Transverse colon (tissue), 4 donors: ENCODE measurements around the gene KCNN3.

Experiments
- EP300 ChIP-seq: sonication (generic); formaldehyde crosslinking; IDR thresholded peaks from one replicate; pipeline ENCODE4 v1.6.1; 2017; ENCODE audit warnings: antibody characterized with exemption, low read depth
- POLR2A ChIP-seq: fragments of 450-650 bp; IDR thresholded peaks from one replicate; pipeline ENCODE4 v1.6.1; 2016; ENCODE audit warnings: antibody characterized with exemption, mild to moderate bottlenecking, moderate library complexity
- POLR2AphosphoS5 ChIP-seq, 3 donors: sonication (generic); formaldehyde crosslinking; IDR thresholded peaks; one replicate each; pipeline ENCODE4 v1.6.1; 2016; ENCODE audit warnings: antibody characterized with exemption in 3 of 3
- TF ChIP-seq, protein P1 (sequence below), 5 experiments: fragments of 200-600 bp in 3 of 5; fragments of 450-650 bp in 2 of 5; sonication (generic) in 3 of 5; IDR thresholded peaks; 1 replicate in 2 of 5; 2 replicates in 3 of 5; pipeline ENCODE4 v1.5.1; 2016 to 2017; ENCODE audit warnings: antibody characterized with exemption in 5 of 5, inconsistent platforms in 3 of 5, mild to moderate bottlenecking in 2 of 5, moderate library complexity in 1 of 5

DNA sequence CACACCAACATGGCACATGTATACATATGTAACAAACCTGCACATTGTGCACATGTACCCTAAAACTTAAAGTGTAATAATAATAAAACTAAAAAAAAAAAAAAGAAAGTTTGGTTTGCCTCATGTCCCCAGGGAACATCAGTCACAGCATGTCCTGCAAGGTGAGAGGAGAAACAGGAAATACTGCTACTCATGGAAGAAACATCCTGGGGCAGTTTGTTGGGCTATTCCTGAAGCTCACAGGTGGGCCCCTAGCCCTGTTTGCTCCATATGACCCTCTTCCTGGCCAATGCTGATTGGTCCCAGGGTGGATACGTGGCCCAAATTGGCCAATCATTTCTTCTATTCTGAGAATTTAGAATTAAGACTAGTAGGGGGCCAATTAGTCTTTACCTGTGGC is 158.7 kb downstream of the KCNN3 start:
- no peak for TF ChIP-seq EP300
- TF ChIP-seq, protein P1, sequence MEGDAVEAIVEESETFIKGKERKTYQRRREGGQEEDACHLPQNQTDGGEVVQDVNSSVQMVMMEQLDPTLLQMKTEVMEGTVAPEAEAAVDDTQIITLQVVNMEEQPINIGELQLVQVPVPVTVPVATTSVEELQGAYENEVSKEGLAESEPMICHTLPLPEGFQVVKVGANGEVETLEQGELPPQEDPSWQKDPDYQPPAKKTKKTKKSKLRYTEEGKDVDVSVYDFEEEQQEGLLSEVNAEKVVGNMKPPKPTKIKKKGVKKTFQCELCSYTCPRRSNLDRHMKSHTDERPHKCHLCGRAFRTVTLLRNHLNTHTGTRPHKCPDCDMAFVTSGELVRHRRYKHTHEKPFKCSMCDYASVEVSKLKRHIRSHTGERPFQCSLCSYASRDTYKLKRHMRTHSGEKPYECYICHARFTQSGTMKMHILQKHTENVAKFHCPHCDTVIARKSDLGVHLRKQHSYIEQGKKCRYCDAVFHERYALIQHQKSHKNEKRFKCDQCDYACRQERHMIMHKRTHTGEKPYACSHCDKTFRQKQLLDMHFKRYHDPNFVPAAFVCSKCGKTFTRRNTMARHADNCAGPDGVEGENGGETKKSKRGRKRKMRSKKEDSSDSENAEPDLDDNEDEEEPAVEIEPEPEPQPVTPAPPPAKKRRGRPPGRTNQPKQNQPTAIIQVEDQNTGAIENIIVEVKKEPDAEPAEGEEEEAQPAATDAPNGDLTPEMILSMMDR (IDR thresholded peaks at IDR 0.05): no peak
- TF ChIP-seq POLR2A: no peak
- no peak for TF ChIP-seq POLR2AphosphoS5 (IDR thresholded peaks at IDR 0.05)
